GM12878 (cell line): Measurements from ENCODE around the gene VPS45. TPM values are rescaled to one million over a fixed set of nuclear protein-coding genes. Genes with fewer than 3 reads are reported as not detected.

ENCODE experiments used
- CREM ChIP-seq: IDR thresholded peaks from 2 replicates; pipeline ENCODE4 v1.6.1; 2014; ENCODE audit warnings: antibody characterized with exemption, low read depth
- EED ChIP-seq: sonication (generic); IDR thresholded peaks from 2 replicates; pipeline ENCODE4 v1.6.1; 2016; ENCODE audit warnings: antibody characterized with exemption, low read depth
- EZH2 ChIP-seq: IDR thresholded peaks from 2 replicates; pipeline ENCODE4 v1.6.1; 2012; ENCODE audit warnings: low read depth, mild to moderate bottlenecking, control low read depth, inconsistent platforms, low read length, borderline replicate concordance; ENCODE audit not compliant: control insufficient read depth
- FOS ChIP-seq: IDR thresholded peaks from 3 replicates; pipeline ENCODE4 v1.6.1; 2011; ENCODE audit warnings: borderline replicate concordance; ENCODE audit not compliant: insufficient read length; ENCODE audit errors: extremely low read depth
- FOXM1 ChIP-seq: IDR thresholded peaks from 2 replicates; pipeline ENCODE4 v1.6.1; 2012; ENCODE audit warnings: low read depth, mild to moderate bottlenecking, inconsistent platforms, low read length, moderate library complexity
- HCFC1 ChIP-seq: fragments of 150-350 bp; IDR thresholded peaks from 2 replicates; pipeline ENCODE4 v1.6.1; 2014; ENCODE audit warnings: low read length
- MXI1 ChIP-seq: fragments of 150-350 bp; IDR thresholded peaks from 2 replicates; pipeline ENCODE4 v1.6.1; 2011; ENCODE audit warnings: low read depth, mild to moderate bottlenecking, inconsistent platforms, low read length, improper control_type of control experiment
- NFYB ChIP-seq: IDR thresholded peaks from 2 replicates; pipeline ENCODE4 v1.6.1; 2011; ENCODE audit warnings: low read depth, mild to moderate bottlenecking, low read length, improper control_type of control experiment, moderate library complexity; ENCODE audit not compliant: insufficient read depth
- NR2C2 ChIP-seq: IDR thresholded peaks from 2 replicates; pipeline ENCODE4 v1.6.1; 2011; ENCODE audit warnings: borderline replicate concordance, low read depth; ENCODE audit not compliant: control insufficient read depth, insufficient read length
- POLR2A ChIP-seq: IDR thresholded peaks from 2 replicates; pipeline ENCODE4 v1.6.1; 2011; ENCODE audit warnings: low read depth, mild to moderate bottlenecking, low read length
- SIN3A ChIP-seq: IDR thresholded peaks from 2 replicates; pipeline ENCODE4 v1.6.1; 2012; ENCODE audit warnings: low read depth, low read length, improper control_type of control experiment
- STAT1 ChIP-seq: fragments of 450-650 bp; conservative IDR thresholded peaks from 2 replicates; pipeline ENCODE4 v1.6.1; 2014; ENCODE audit warnings: antibody characterized with exemption, mild to moderate bottlenecking
- SUZ12 ChIP-seq: fragments of 200-600 bp; sonication (generic); IDR thresholded peaks from one replicate; pipeline ENCODE4 v1.6.1; 2018; ENCODE audit warnings: antibody characterized with exemption, mild to moderate bottlenecking; ENCODE audit not compliant: unreplicated experiment
- ZNF622 ChIP-seq: fragments of 450-650 bp; IDR thresholded peaks from 2 replicates; pipeline ENCODE4 v1.6.1; 2017; ENCODE audit warnings: mild to moderate bottlenecking, inconsistent platforms
- polyA plus RNA-seq, 11 experiments: library from polyadenylated mRNA; depleted of rRNA in 4 of 11; unstranded in 6 of 11; stranded (reverse) in 5 of 11; fragments of >200 nt; fragmentation: Nextera tagmentation in 4 of 11; fragmentation: Illumina TruSeq in 1 of 11; extraction: Ambion mirVana in 4 of 11; extraction: Trizol in 1 of 11; gene quantifications; 1 replicate in 1 of 11; 2 replicates in 10 of 11; pipeline versions ENCODE4 v1.2.1 to v1.2.3, GENCODE V29; 2011 to 2016; ENCODE audit warnings: inconsistent platforms in 2 of 11, missing spikeins in 2 of 11, low read depth in 1 of 11
- total RNA-seq, 4 experiments: library from RNA; depleted of rRNA in 3 of 4; stranded (reverse); fragments of >200 nt in 3 of 4; fragmentation: Illumina TruSeq in 1 of 4; extraction: Trizol in 1 of 4; gene quantifications; 2 replicates each; pipeline versions ENCODE4 v1.2.1 to v1.2.3, GENCODE V29; 2013 to 2021
- TF ChIP-seq, protein P1 (sequence below): fragments of 450-650 bp; IDR thresholded peaks from 2 replicates; pipeline ENCODE4 v1.6.1; 2018; ENCODE audit warnings: borderline replicate concordance, mild to moderate bottlenecking; ENCODE audit not compliant: partially characterized antibody
- TF ChIP-seq, protein P2 (sequence below): IDR thresholded peaks from 2 replicates; pipeline ENCODE4 v1.6.1; 2011; ENCODE audit warnings: low read depth, low read length, improper control_type of control experiment, borderline replicate concordance
- TF ChIP-seq, protein P3 (sequence below): fragments of 150-350 bp; IDR thresholded peaks from 2 replicates; pipeline ENCODE4 v1.6.1; 2016; ENCODE audit warnings: low read depth, low read length
- TF ChIP-seq, protein P4 (sequence below): fragments of 450-650 bp; IDR thresholded peaks from 2 replicates; pipeline ENCODE4 v1.6.1; 2016; ENCODE audit warnings: mild to moderate bottlenecking, moderate library complexity, borderline replicate concordance

VPS45 gene
- total and polyA plus RNA-seq, 10 of the 15 experiments (the other 5 are each of a cell fraction or from before 2014, with no cell fraction given): 24.4 to 48.7 (median 34.5) TPM

DNA sequence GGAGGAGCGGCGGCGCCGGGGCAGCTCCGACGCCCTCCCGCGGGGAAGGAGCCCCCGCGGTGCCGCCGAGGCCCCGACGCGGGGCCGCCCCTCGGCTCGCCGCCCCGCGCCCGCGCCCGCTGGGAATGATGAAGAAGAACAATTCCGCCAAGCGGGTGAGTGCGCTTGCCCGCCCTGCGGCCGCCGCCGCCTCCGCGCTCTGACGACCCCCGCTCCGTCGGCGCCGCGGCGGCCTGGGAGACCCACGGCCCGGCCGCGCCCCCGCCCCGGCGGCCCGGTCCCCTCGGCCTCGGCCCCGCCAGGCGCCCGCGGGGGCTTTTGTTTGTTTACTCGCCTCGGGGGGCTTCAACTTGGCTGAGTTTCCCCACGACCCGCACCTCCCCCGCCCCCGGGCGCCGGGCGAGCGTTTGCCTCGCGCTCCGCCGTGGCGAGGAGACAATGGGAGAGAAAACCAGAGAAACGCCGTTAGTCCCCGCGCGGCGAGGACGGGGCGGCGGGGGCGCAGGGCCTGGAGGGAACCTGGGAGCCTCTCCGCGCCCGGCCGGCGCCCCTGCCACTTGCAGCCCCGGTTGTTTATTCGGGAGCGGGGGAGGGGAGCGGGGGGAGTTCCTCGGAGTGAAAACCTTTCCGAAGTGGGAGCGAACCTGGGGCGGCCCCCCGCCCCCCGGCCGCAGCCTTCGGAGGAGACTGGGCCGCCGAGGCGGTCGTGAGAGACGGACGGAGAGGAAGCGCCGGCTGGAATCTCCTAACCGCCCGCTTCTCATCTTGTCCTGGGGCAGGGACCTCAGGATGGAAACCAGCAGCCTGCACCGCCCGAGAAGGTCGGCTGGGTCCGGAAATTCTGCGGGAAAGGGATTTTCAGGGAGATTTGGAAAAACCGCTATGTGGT, 82.8 kb downstream of the VPS45 start (continued):
- TF ChIP-seq, protein P1, sequence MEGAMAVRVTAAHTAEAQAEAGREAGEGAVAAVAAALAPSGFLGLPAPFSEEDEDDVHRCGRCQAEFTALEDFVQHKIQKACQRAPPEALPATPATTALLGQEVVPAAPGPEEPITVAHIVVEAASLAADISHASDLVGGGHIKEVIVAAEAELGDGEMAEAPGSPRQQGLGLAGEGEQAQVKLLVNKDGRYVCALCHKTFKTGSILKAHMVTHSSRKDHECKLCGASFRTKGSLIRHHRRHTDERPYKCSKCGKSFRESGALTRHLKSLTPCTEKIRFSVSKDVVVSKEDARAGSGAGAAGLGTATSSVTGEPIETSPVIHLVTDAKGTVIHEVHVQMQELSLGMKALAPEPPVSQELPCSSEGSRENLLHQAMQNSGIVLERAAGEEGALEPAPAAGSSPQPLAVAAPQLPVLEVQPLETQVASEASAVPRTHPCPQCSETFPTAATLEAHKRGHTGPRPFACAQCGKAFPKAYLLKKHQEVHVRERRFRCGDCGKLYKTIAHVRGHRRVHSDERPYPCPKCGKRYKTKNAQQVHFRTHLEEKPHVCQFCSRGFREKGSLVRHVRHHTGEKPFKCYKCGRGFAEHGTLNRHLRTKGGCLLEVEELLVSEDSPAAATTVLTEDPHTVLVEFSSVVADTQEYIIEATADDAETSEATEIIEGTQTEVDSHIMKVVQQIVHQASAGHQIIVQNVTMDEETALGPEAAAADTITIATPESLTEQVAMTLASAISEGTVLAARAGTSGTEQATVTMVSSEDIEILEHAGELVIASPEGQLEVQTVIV: no peak
- no peak for TF ChIP-seq ZNF622
- TF ChIP-seq NR2C2: no peak
- no peak for TF ChIP-seq NFYB
- no peak for TF ChIP-seq MXI1
- 0 out of 2 replicates have a peak, but pooled peaks have one; percentile 9 for TF ChIP-seq POLR2A
- TF ChIP-seq FOS: no peak
- no peak for TF ChIP-seq FOXM1
- TF ChIP-seq, protein P2, sequence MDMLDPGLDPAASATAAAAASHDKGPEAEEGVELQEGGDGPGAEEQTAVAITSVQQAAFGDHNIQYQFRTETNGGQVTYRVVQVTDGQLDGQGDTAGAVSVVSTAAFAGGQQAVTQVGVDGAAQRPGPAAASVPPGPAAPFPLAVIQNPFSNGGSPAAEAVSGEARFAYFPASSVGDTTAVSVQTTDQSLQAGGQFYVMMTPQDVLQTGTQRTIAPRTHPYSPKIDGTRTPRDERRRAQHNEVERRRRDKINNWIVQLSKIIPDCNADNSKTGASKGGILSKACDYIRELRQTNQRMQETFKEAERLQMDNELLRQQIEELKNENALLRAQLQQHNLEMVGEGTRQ: no peak
- TF ChIP-seq, protein P3, sequence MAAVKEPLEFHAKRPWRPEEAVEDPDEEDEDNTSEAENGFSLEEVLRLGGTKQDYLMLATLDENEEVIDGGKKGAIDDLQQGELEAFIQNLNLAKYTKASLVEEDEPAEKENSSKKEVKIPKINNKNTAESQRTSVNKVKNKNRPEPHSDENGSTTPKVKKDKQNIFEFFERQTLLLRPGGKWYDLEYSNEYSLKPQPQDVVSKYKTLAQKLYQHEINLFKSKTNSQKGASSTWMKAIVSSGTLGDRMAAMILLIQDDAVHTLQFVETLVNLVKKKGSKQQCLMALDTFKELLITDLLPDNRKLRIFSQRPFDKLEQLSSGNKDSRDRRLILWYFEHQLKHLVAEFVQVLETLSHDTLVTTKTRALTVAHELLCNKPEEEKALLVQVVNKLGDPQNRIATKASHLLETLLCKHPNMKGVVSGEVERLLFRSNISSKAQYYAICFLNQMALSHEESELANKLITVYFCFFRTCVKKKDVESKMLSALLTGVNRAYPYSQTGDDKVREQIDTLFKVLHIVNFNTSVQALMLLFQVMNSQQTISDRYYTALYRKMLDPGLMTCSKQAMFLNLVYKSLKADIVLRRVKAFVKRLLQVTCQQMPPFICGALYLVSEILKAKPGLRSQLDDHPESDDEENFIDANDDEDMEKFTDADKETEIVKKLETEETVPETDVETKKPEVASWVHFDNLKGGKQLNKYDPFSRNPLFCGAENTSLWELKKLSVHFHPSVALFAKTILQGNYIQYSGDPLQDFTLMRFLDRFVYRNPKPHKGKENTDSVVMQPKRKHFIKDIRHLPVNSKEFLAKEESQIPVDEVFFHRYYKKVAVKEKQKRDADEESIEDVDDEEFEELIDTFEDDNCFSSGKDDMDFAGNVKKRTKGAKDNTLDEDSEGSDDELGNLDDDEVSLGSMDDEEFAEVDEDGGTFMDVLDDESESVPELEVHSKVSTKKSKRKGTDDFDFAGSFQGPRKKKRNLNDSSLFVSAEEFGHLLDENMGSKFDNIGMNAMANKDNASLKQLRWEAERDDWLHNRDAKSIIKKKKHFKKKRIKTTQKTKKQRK: no peak
- TF ChIP-seq STAT1: no peak
- TF ChIP-seq, protein P4, sequence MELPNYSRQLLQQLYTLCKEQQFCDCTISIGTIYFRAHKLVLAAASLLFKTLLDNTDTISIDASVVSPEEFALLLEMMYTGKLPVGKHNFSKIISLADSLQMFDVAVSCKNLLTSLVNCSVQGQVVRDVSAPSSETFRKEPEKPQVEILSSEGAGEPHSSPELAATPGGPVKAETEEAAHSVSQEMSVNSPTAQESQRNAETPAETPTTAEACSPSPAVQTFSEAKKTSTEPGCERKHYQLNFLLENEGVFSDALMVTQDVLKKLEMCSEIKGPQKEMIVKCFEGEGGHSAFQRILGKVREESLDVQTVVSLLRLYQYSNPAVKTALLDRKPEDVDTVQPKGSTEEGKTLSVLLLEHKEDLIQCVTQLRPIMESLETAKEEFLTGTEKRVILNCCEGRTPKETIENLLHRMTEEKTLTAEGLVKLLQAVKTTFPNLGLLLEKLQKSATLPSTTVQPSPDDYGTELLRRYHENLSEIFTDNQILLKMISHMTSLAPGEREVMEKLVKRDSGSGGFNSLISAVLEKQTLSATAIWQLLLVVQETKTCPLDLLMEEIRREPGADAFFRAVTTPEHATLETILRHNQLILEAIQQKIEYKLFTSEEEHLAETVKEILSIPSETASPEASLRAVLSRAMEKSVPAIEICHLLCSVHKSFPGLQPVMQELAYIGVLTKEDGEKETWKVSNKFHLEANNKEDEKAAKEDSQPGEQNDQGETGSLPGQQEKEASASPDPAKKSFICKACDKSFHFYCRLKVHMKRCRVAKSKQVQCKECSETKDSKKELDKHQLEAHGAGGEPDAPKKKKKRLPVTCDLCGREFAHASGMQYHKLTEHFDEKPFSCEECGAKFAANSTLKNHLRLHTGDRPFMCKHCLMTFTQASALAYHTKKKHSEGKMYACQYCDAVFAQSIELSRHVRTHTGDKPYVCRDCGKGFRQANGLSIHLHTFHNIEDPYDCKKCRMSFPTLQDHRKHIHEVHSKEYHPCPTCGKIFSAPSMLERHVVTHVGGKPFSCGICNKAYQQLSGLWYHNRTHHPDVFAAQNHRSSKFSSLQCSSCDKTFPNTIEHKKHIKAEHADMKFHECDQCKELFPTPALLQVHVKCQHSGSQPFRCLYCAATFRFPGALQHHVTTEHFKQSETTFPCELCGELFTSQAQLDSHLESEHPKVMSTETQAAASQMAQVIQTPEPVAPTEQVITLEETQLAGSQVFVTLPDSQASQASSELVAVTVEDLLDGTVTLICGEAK: no peak
- TF ChIP-seq CREM: no peak
- TF ChIP-seq EED: no peak
- no peak for TF ChIP-seq SUZ12
- TF ChIP-seq HCFC1: no peak
- no peak for TF ChIP-seq EZH2
- 0 out of 2 replicates have a peak, but pooled peaks have one; percentile 19 for TF ChIP-seq SIN3A
